HG02588 (cell line): ENCODE measurements around the gene ITPK1.
"Not testable (repeated sequence)": the region's sequence is repeated elsewhere in the genome, so short reads cannot be mapped to it uniquely, and the experiment has no call there.

Experiments used
- ATAC-seq: cut with Tn5 transposase; IDR thresholded peaks from one replicate; pipeline ENCODE4 v1.9.1; 2021; ENCODE audit warnings: mild to moderate bottlenecking, moderate library complexity; ENCODE audit not compliant: unreplicated experiment

The ITPK1 gene

DNA sequence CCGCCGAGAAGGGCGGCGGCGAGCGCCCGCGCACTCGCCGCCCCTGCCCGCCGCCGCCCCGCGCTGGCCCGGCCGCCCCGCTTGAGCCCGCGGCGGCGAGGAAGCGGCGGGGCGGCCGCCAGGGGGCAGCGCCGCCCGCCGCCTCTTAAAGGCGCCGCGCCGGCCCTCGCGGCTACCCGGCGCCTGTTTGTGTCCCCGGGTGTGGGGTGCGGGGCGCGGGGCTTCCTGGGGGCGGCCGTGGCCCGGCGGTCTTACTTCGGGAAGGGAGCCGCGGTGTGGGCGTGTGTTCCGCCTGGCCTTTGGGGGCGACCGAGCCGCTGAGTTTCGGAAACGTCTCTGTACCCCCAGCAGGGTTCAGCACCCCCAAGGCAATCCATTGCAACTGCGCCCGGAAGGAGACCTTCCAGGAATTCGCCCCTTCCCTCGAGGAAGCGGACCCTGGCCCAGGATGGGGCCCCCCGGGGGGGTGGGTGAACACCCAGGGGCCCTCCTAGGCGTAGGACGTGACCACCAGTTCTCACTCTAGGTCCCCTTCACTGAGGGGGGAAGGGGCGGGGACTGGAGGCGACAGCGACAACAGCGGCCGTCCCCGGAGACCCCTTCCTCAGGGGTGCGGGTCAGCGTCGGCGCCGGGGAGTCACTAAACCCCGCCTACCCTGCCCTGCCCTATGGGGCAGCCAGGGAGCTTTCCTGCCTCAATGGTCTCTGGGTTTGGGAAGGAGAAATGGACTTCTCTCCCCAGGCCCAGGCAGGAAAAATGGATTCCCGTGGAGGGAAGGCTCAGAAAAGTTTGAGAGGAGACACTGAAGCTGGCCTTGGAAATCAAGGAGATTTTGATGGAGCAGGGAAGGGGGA lies at the start of gene ITPK1:
Gene ITPK1, minus strand, starts transcription at position 105 of the 855 bp plus-strand sequence. CDS start 762 bp downstream, outside the sequence.
- ATAC-seq, result peak; percentile 59

DNA sequence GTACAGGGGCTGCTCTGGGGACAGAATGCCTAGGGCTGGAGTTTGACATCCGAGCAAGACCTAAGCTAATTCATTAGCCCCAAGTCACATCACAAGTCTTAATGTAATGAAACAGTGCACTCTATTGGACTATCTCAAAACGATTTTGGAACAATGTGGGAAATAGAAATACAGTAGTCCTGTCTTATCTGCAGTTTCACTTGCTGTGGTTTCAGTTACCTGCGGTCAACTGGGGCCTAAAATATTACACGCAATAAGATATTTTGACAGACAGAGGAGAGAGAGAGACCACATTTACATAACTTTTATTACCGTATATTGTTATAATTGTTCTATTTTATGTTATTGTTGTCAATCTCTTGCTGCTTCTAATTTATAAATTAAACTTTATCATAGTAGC lies 47.8 kb upstream of the ITPK1 start:
- no peak for ATAC-seq

DNA sequence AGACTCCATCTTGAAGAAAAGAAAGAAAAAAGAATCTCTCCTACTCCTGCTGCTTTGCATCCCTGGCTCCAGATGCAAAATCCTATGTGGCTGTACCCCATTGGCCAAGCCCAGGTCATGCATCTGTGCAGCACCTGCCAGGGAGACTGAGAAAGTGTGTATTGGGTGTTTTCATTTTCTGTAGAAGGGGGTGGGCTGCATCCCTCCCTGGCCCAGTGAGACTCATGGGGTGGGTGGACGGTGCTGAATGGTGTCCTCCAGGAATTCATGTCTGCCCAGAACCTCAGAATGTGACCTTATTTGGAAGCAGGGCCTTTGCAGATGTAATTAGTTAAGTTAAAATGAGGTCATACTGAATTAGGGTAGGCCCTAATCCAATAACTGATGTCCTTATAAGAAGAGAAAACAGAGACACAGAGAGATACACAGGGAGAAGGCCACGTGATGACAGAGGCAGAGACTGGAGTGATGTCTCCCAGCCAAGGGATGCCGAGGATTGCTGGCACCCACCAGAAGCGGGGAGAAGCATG lies 45.8 kb upstream of the ITPK1 start:
- ATAC-seq, result no peak

DNA sequence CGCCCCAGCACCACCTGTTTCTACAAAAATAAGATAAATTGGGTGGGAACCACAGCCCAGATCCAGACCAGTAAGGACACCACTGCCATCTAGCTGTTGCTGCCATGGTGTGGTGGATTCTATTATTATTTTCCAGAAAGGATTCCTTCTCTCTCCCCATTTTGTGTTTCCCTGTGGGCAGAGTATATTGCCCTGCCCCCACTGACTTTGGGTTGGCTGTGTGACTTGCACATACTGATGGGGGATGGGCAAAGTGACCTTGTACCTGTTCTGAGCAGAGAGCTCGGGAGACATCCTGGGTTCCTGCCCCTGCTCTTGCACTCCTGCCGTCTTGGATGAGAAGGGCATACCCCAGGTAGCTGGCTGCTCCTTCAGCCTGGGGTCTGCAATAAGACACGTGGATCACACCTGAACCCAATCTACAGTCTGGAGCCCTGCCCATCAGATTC lies 44.7 kb upstream of the ITPK1 start:
- no peak for ATAC-seq

DNA sequence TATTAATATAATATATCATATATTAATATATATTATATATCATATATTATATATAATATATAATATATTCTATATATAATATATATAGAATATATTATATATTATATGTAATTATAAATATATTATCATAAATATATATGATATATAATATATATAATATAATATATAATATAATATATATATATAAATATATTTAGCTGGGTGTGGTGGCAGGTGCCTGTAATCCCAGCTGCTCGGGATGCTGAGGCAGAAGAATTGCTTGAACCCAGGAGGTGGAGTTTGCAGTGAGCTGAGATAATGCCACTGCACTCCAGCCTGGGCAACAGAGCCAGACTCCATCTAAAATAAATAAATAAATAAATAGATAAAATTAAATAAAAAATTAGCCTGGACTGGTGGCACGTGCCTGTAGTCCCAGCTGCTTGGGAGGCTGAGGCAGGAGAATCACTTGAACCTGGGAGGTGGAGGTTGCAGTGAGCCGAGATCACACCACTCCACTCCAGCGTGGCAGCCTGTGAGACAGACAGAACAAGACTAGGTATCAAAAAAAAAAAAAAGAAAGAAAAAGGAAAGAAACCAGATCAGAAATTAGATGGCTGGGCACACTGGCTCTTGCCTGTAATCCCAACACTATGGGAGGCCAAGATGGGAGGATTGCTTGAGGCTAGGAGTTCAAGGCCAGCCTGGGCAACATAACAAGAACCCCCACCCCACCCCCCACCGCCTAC lies 44.1 kb upstream of the ITPK1 start:
- ATAC-seq, result not testable (repeated sequence)

DNA sequence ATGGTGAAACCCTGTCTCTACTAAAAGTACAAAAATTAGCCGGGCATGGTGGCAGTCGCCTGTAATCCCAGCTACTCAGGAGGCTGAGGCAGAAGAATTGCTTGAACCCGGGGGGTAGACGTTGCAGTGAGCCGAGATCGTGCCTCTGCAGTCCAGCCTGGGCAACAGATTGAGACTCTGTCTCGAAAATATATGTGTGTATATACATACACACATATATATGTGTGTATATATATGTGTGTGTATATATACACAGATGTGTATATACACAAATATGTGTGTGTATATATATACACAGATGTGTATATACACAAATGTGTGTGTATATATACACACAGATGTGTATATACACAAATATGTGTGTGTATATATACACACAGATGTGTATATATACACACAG lies 42.6 kb upstream of the ITPK1 start:
- ATAC-seq, result not testable (repeated sequence)

DNA sequence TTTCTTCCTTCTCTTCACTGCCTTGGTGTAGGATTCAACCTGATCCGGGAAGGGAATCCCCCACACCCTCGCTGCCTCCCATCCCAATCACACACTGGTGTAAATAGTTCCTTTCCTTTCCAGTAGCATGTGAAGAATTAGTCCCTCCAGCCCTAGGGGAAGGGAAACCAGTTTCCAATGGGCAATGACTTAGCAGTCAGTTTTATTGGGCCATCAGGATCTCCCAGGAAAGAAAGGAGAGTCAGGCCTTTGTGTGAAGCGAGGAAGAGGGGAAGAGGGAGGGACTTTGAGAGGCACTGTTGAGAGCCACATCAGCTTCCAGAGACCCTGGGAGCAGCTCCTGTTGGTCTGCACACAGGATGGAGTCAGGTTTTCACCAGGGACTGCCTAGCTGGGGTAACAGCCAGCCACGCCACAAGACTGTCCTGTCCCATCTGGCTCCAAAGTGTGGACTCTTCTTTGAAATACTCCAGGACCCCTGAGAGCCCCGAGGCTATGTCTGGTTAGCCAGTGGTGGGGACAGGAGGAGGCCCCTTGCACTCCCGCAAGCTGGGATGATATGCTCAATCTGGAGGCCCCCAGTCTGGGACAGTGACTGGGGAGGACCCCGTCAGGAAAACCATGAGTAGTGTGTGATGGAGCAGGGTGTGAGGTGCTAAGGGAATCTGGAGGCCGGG lies 41.1 kb upstream of the ITPK1 start:
- ATAC-seq, result no peak

DNA sequence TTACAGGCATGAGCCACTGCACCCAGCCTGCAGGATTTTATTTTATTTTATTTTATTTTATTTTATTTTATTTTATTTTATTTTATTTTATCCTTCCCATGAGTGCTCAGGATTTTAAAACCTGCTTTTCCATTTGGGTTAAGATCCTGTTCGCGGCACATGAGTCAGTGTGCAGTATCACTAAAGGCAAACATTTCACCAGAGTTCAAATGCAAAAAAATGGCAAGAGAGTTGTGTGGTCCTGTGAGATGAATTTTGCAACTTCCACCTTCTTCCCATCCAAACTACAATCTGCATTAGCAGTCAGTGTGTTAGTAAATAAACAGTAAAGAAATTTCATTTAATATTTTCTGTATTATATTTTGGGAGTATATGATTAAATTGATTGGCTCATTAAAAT lies 39.9 kb upstream of the ITPK1 start:
- ATAC-seq, result no peak

DNA sequence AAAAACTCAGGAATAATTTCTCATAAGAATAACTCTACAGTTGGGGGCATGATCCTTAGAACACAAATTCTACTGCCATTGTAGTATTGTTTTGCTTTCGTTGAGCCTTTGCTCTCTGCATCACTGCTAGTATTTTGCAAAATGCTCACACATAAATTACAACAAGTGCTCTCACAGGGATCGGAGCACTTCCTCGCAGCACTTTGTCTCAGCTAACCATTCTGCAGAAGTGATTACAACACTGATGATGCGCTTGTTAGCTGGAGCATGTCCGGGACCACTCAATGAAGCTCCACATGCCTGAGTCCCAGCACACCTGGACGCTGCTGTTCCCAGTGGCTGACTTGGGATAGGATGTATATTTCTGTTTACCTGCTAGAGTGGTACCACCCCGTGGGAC lies 37.4 kb upstream of the ITPK1 start:
- no peak for ATAC-seq

DNA sequence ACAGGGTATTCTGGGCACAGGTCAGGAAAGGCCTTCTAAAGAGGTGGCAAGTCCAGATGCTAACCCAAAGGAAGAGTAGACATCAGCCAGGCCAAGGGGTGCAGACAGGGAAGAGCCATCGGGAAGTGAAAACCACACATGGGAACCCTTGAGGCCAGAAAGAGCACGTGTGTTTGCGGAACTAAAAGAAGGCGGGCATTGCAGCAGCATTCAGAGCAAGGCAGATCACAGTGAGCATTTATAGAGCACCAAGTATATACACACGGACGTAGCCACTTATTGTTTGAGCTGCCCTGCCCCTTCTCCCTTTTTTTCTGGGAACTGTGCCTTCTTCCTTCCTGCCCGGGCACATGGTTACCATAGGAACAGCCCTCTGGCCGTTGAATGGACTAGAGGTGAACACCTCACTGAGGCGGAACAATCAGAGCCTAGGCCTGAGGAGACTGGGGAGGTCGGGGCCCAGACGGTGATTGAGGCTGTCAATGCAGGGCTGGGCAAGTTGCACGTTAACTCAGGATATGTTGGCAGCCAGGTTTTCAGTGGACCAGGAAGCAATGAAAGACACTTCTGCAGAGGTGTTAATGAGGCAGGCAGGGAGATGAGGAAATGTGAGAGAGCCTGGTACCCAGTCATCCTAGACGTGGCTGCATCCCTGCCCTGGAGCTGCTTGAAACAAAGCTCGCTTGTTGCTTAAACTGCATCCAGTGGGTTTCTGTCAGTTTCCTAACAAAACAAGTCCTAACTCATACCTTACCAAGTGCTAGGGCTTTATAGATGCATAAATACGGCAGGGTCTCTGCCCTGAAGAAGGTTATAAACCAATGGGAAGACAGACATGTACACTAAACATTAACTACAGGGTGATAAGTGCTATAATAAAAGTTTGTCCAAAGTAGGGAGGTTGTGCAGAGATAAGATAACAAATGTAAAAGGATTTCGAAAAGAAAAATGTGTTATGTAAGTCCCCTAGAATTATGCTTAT lies 34.8 kb upstream of the ITPK1 start:
- no peak for ATAC-seq

DNA sequence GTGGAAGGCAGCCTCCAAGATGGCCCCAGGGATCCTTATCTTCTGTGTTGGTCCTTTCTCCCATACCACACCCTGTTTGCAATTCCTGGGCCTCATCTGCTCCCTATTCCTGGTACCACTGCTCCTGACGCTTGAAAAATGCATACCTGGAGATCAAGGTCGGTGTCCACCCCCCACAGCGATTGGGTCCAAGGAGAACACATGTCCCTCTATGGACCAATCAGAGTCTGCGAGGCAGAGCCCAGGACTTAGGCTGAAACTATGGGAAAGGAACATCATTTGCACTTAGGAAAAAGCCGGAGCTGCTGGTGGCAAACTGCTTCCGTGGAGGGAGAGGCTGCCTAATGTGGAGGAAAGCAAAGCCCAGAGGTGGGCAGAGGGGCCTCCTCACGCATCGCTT lies 33.3 kb upstream of the ITPK1 start:
- ATAC-seq, result no peak

DNA sequence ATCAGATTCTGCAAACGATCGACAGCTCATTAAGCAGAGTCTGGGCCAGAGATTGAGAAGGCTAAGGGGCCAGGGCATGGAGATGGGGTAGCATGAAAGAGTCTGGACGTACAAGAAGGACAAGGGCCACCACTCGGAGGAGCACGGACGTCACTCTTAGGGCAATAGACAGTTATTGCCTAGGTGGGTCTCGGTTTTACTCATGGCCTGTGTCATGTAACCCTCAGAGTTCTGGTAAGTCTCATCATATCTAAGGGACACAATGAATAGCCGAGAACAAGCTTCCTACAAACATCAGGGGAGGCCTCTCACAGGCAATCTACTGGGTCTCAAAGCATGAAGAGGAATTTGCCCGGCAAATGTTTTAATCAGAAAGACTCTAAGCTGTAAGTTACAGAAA lies 30.4 kb upstream of the ITPK1 start:
- ATAC-seq, result no peak

DNA sequence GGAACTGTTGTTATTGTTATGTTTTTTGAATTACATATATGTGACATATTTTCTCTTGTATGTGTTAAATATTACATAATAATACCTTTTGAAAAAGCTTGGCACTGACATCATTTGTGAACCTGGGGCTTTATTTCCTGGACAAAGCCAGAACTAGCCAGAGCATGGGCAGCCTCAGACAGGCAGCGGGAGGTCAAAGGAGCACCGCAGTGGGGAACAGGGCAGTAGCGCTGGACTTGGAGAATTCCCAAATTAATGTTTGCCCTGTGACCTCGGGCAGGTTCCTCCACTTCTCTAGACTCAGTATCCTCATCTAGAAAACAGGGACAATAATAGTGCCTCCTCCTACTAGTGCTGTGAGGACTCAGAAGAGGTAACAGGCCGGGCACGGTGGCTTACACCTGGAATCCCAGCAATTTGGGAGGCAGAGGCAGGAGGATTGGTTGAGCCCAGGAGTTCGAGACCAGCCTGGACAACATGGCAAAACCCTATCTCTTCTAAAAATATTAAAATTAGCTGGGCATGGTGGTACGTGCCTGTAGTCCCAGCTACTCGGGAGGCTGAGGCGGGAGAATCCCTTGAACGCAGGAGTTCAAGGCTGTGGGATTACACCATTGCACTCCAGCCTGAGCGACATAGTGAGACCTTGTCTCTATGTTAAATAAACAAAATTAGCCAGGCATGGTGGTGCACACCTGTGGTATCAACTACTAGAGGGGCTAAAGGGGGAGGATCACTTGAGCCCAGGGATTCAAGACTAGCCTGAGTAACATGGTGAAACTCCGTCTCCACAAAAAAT lies 27.3 kb upstream of the ITPK1 start:
- ATAC-seq, result no peak

DNA sequence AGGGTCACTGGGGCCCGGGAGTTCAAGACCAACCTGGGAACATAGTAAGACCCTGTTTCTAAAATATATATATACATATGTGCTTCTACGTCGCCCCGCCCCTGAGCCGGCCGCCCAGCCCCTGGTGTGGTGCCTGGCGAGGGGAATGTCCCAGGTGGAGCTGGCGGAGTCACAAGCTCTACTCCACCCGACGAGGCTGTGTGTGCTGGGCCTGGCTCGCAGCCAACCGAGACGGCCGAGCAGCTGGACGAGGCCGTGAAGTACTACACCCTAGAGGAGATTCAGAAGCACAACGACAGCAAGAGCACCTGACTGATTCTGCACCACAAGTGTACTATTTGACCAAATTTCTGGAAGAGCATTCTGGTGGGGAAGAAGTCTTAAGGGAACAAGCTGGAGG lies 22.1 kb upstream of the ITPK1 start:
- no peak for ATAC-seq

DNA sequence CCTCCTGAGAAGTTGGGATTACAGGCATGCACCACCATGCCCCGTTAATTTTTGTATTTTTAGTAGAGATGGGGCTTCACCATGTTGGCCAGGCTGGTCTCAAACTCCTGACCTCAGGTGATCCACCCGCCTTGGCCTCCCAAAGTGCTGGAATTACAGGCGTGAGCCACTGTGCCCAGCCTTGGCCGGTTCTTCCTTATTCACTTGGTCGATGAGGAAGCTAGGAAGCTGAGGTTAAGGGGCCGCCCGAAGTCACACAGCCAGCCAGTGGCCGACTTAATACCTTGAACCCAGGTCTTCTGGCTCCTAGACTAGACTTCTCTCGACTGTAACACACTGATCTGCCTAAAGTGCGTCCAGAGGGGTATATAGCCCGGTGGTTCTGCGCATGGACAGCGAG lies 20.8 kb upstream of the ITPK1 start:
- ATAC-seq, result not testable (repeated sequence)

DNA sequence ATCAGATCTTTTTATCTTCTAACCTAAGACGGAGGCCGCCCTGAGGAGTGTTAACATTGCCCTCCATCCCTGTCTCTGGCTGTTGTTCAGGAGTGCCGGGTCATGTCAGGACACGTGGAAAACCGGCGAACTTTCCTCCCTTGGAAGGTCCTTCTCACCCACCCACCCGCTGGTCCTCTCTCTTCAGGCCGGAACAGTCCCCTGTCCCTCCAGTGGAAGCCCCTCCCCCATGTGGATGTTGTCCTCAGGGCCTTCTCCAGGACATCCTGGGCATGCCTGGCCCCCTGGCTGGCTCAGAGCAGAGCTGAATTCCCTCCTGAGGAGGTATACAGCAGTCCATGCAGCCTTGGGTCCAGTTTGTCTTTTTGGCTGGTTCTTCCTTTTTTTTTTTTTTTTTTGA lies 20.3 kb upstream of the ITPK1 start:
- no peak for ATAC-seq

DNA sequence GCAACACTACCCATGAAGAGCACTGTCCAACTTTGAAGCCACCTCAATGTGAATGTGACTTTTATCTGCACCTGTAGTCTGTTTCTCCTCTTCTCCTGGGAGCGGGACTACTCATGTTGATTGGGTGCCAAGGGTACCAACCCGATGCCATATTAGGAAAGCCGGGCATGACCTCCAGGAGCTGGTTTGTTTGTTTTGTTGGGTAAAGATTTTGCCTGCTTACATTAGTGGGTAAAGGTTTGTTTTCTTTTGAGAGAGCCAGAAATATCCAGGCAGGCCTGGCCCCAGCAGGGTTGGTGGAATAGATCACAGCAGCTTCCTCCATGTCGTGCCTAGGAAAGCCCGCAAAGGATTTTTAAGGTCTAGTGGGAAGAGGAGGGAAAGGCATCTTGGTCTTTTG lies 19.7 kb upstream of the ITPK1 start:
- no peak for ATAC-seq

DNA sequence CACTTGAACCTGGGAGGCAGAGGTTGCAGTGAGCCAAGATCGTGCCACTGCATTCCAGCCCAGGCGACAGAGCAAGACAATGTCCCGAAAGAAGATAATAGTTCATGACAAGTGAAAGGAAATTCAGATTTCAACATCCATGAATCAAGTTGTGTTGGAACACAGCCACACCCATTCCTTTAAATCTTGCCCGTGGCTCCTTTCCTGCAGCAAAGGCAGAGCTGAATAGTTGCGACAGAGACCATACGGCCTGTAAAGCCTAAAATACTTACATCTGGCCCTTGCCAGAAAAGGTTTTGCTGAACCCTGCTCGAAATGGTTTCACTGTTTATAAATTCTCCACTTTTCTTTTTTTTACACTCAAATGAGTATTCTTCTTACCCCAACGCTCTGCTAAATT lies 17.7 kb upstream of the ITPK1 start:
- no peak for ATAC-seq

DNA sequence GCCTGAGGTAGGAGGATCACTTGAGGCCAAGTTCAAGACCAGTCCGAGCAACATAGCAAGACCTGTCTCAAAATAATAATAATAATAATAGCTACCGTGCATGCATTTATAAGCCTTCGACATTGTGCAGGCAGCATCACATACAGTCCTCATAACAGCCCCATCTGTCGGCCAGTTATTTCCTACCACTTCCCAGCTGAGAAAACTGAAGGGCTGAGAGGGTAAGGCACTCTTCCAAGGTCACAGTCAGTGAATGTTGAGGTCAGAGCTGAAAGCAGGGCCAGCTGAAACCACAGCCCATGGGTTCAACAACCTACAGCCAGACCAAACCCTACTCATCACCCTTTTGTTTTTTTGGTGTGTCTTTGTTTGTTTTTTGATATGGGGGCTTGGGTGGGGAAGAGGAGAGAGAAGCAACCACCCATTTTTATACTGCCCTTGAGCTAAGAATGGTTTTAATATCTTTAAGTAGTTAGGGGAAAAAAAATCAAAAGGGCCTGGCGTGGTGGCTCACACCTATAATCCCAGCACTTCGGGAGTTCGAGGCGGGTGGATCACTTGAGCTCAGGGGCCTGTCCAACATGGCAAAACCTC lies 16.8 kb upstream of the ITPK1 start:
- no peak for ATAC-seq
